Raji (cell line): ENCODE results near the gene ERBB4.

Source experiments
- POLR2A ChIP-seq: IDR thresholded peaks from 2 replicates; pipeline ENCODE4 v1.6.1; 2011; ENCODE audit warnings: low read depth, low read length, control low read depth; ENCODE audit not compliant: insufficient read depth

ERBB4 gene

DNA sequence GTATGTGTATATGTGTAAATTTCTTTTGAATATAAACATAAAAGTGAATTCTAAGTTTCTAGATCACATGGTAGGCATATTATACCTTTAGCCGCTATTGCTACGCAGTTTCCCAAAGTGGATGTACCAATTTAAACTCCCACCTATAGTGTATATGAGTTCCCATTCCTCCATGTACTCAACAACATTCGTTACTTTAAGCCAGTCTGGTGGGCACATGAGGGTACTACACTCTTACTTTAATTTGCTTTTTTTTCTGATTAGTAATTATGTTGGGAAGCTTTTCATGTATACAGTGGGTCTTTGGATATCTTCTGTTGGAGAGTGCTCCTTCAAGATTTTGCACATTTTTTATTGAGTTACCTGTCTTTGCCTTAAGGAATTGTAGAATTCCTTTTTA lies 683.8 kb downstream of the ERBB4 start:
- no peak for TF ChIP-seq POLR2A

GRCh38 chr2:211846714-211847113 lies 691.9 kb downstream of the ERBB4 start:
- TF ChIP-seq POLR2A = no peak

GRCh38 chr2:211846036-211846400 lies 692.6 kb downstream of the ERBB4 start:
- no peak for TF ChIP-seq POLR2A

DNA sequence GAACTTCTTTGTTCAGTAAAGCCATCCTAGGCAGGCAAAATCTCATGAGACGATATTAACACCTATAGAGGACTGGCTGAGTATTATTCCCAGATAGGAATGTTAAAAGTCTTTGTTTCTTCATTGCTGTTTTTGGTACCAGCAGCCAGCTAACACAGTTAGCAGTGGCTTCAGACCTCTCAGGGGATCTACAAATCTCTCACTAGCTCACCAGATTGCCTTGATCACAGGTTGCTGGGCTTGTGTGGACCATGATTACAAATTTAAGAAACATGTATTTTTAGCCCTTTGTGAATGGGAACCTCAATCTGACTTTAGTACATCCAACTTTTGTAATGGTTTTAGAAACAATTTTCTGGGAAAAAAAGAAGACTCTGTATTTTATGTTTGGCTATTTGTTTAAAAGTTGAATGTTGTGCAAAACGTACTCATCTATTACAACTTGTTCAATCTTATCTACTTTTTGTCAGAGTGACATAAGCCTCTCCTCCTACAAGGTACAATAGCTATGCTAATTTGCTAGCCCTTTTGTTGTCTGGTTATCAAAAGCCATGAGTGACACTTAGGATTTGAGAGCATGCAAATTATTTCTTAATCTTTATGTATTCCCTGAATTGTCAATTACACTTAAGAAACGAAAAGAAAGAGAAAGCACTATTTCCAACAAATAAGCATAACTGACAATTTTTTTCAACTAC lies 693.1 kb downstream of the ERBB4 start:
- no peak for TF ChIP-seq POLR2A

DNA sequence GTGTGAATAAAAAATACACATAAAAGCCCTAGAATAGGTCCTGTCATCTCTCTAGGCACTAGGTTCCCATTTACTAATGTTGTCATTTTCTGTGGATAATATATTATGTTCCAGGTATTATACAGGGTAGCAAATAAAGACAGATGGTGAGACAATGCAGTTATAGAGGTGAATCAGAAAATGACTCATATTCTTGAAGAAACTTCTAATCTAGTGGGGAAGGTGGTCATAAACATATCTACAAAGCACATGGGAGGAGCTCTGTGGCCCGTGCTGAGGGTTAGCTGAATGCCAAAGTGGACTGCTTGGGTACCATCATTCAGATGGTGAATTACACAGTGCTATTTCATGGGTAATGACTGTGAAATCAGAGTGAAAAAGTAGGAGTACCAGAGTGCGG lies 700.9 kb downstream of the ERBB4 start:
- TF ChIP-seq POLR2A = no peak

- TF ChIP-seq POLR2A = no peak
Measured at GRCh38 chr2:211837206-211837605, 701.4 kb downstream of the ERBB4 start.

GRCh38 chr2:211836409-211836808 lies 702.2 kb downstream of the ERBB4 start:
- no peak for TF ChIP-seq POLR2A

DNA sequence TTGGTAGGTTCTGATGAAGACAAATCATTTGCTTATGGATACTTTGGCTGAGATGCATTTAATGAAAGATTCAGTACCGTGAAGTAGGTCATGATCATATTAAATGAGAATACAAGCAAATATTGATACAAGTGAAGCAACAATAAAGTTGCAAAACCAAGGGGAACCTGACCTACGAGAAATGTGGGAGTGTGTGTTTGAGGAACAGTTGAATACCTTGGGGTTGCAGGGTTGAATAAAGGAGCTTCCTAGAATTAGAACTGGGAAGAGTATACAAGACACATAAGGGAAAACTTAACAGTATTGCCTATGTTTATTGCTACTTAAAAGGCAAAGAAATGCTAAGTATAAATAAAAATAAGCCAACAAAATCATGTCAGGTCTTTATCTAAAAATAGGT lies 702.9 kb downstream of the ERBB4 start:
- no peak for TF ChIP-seq POLR2A

GRCh38 chr2:211833582-211834279 lies 704.9 kb downstream of the ERBB4 start:
- no peak for TF ChIP-seq POLR2A

DNA sequence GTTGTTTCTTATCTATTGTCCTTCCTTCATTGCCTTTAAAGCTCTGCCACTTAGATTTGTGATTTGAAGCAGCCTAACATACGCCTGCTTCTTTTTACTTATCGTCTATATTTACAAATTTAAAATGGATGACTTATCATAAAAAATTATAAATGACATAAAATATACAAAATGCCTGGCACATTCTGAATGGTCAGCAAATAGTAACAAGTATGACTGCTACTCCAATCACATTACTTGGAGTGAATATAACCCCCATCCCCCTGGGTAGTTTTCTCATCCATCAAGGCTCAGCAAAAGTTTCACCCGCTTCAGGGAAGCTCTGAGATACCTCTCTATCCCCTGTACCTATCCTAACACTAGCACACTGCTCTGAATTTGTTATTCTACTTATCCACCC lies 708.9 kb downstream of the ERBB4 start:
- no peak for TF ChIP-seq POLR2A

- TF ChIP-seq POLR2A = no peak
Measured at GRCh38 chr2:211823886-211824479, 714.6 kb downstream of the ERBB4 start.

DNA sequence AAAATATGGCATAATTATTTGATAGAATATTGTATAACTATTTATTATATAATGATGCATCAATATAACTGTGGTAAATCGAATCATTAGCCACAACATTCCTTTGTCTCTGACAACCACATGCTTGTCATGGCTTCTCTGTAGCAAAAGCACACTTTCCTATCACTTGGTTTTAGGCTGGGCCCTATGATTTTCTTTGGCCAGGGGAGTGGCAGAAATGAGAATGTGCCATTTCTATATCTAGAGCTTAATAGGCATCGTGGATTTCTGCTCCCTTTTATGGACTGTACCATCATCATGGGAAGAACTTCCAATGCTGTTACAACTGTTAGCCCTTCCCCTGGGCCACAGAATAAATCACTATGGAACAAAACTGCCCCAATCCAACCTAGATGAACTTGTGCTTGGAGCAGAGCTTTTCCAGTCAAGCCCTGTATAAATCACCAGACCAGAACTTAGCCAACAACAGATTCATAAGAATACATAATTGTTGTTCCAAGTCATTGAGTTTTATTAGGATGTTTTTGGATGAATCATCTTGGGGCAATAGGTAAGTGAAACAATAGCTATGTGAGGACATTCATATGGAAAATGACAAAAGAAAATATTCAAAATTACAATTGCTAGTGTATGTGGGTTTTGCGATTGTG lies 715.8 kb downstream of the ERBB4 start:
- TF ChIP-seq POLR2A = no peak

- TF ChIP-seq POLR2A = no peak
Measured at GRCh38 chr2:211816754-211817153, 721.8 kb downstream of the ERBB4 start.

DNA sequence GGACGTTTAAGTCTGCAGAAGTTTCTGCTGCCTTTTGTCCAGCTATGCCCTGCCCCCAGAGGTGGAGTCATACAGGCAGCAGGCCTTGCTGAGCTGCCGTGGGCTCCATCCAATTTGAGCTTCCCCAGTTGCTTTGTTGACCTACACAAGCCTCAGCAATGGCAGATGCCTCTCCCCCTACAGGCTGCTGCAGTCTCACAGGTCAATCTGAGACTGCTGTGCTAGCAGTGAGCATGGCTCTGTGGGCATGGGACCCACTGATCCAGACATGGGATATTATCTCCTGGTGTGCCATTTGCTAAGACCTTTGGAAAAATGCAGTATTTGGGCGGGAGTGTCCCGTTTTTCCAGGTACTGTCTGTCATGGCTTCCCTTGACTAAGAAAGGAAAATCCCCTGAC lies 726.0 kb downstream of the ERBB4 start:
- TF ChIP-seq POLR2A = no peak

- TF ChIP-seq POLR2A = no peak
Measured at GRCh38 chr2:211802666-211803065, 735.9 kb downstream of the ERBB4 start.

- TF ChIP-seq POLR2A = no peak
Measured at GRCh38 chr2:211800001-211800400, 738.6 kb downstream of the ERBB4 start.

DNA sequence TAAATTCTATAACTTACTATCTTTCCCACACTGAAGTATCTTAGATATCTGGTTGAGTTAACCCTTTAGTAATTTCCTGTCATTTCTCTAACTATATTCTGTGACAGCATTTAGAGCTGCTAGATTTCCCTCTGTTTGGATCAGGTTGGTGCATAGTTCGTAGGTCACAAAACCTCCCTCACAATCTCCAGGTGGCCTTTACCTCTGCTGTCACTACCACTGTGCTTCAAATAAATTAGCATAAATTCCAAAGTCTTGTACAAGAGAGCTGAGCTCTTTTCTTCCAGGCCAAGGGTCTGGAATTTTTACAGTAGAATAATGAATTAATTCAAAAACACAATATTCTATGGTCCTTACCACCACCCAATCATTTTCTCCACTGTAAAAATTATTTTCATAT lies 739.7 kb downstream of the ERBB4 start:
- no peak for TF ChIP-seq POLR2A

- TF ChIP-seq POLR2A = no peak
Measured at GRCh38 chr2:211793690-211794089, 744.9 kb downstream of the ERBB4 start.
